ENCODE measurements around the gene LRRFIP1. TPM values are rescaled to one million over a fixed set of nuclear protein-coding genes. Genes with fewer than 3 reads are reported as not detected.
"Not testable (repeated sequence)": the region's sequence is repeated elsewhere in the genome, so short reads cannot be mapped to it uniquely, and the experiment has no call there.

Gene LRRFIP1
- total RNA-seq, 1 experiment from 2014 or later, result 38.1 TPM

- in situ Hi-C loops (cut with HindIII; ENCODE audit: low pct_unique_long_range_greater_than_20kb, low sequenced_read_pairs), result no loop called here
- no peak for DNase-seq (ENCODE audit: low read depth, low spot score)
Observed at GRCh38 chr2:237649541-237650454, 22.4 kb downstream of the LRRFIP1 start.

DNA sequence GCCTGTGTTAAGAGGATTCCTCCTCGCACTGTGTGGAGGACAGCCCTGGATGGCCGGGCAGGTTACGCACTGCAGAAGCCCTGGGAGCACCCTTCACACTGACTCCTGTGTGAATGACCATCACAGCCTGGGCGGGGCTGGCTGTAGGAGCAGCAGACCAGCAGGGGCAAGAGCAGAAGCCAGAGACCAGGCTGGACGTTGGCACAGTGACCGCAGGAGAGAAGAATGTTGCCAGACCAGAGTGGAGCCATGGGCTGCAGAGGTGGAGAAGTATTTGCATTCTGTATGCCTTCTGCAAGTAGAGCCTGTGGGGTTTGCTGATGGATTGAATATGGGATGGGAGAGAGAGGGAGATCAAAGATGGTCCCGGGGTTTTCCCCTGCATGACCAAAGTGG, 23.1 kb downstream of the LRRFIP1 start:
- no peak for DNase-seq (ENCODE audit: low read depth, low spot score)
- in situ Hi-C loops (cut with HindIII; ENCODE audit: low pct_unique_long_range_greater_than_20kb, low sequenced_read_pairs), result no loop called here

- in situ Hi-C loops (cut with HindIII; ENCODE audit: low pct_unique_long_range_greater_than_20kb, low sequenced_read_pairs), result no loop called here
Observed at GRCh38 chr2:237651761-237652160, 24.4 kb downstream of the LRRFIP1 start.

DNA sequence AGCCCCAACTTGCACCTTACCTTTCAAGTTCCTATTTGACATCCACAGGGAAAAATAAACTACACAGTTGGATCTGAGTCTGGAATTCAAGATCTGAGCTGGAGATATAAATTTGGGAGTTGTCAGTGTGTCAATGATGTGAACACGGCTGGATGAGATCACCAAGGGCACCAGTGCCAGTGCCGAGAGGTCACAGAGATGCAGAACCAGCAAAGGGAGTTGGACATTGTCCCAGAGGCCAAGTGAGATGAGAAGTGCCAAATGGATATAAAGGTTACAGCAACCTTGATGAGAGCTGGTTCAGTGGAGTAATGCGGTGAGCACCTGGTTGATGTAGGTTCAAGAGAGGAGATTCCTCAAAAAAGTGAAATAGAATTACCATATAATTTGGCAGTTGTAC, 24.8 kb downstream of the LRRFIP1 start:
- in situ Hi-C loops (cut with HindIII; ENCODE audit: low pct_unique_long_range_greater_than_20kb, low sequenced_read_pairs), result no loop called here
- no peak for DNase-seq (ENCODE audit: low read depth, low spot score)

More at GRCh38 chr2:237651761-237652160, 24.4 kb downstream of the LRRFIP1 start:
- no peak for DNase-seq (ENCODE audit: low read depth, low spot score)

- in situ Hi-C loops (cut with HindIII; ENCODE audit: low pct_unique_long_range_greater_than_20kb, low sequenced_read_pairs), result no loop called here
- DNase-seq (ENCODE audit: low read depth, low spot score), result no peak
Observed at GRCh38 chr2:237652854-237653253, 25.5 kb downstream of the LRRFIP1 start.

DNA sequence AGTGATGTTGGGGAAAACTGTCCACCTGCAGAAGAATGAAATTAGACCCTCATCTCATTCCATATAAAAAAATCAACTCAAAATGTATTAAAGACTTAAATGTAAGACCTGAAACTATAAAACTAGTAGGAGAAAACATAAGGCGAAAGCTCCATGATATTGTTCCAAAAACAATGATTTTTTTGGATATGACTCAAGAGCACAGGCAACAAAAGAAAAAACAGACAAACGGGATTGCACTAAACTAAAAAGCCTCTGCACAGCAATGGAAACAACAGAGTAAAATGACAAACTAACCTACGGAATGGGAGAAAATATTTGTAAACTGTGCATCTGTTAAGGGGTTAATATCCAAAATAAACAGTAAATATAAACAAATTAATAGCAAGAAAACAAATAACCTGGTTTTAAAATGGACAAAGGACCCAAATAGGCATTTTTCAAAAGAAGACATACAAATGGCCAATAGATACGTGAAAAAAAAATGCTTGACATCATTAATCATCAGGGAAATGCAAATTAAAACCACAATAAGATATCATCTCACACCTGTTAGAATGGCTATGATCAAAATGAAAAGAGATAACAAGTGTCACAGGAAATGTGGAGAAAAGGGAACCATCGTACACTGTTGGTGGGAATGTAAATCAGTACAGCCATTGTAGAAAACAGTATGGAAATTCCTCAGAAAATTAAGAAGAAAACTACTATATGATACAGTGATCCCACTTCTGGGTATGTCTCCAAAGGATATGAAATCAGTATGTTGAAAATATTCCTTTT, 26.6 kb downstream of the LRRFIP1 start:
- in situ Hi-C loops (cut with HindIII; ENCODE audit: low pct_unique_long_range_greater_than_20kb, low sequenced_read_pairs), result no loop called here
- no peak for DNase-seq (ENCODE audit: low read depth, low spot score)

DNA sequence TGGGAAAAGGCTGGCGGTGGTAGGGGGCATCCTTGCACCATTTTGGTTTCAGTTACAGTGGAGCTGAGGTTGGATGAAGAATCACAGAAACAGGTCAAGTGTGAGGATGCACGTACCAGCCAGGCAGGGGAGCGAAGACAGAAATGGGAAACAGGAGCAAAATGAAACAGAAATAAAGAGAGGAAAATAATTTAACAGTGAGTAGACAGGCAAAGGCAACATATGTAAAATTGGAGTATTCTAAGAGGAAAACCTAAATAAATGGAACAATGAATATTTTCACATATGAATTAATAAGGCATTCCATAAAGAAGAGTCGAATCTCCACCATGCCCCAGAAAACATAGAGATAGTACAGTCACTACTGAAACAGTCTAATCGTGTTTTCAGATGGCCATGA, 29.7 kb downstream of the LRRFIP1 start:
- DNase-seq (ENCODE audit: low read depth, low spot score), result no peak
- in situ Hi-C loops (cut with HindIII; ENCODE audit: low pct_unique_long_range_greater_than_20kb, low sequenced_read_pairs), result no loop called here

DNA sequence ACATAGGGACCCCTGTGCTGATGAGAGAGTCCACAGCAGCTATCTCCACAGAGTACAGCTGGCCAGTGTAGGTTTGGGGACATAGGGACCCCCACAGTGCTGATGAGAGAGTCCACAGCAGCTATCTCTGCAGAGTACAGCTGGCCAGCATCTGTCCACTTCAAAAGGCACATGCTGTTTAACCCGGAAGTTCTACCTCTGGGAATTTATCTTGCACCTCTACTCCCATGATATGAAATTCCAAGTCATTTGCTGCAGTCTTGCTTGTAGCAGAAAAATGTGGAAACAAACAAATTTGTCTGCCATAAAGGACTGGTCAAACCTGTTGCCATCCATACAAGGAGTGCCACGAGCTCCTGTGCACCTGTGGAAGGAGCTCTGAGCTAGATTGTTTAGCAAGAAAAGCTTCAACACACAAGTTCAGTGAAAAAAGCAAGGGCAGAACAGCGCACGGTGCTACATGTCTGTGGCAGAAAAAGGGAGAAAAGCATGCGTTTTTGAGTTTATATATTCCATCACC, 33.1 kb downstream of the LRRFIP1 start:
- DNase-seq (ENCODE audit: low read depth, low spot score), result no peak
- in situ Hi-C loops (cut with HindIII; ENCODE audit: low pct_unique_long_range_greater_than_20kb, low sequenced_read_pairs), result no loop called here

DNA sequence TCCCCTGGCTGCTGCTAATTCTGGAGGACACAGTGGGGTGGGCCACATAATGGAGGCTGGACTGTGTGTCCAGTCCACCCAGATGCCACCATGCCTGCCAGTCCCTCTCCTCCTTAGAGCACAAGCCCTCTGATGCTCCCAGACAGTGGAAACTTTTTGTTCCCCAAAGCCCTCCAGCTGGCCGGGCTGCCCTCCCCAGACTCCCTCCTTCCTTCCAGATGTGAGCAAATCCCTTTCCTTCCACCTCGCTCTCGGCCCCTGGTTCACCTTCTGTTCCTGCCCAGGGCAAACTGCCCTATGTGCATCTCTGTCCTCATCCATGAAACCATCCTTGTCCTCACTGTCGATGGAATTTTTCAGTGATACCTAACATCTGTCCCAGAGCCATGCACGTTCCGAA, 33.9 kb downstream of the LRRFIP1 start:
- DNase-seq (ENCODE audit: low read depth, low spot score), result no peak
- in situ Hi-C loops (cut with HindIII; ENCODE audit: low pct_unique_long_range_greater_than_20kb, low sequenced_read_pairs), result no loop called here

DNA sequence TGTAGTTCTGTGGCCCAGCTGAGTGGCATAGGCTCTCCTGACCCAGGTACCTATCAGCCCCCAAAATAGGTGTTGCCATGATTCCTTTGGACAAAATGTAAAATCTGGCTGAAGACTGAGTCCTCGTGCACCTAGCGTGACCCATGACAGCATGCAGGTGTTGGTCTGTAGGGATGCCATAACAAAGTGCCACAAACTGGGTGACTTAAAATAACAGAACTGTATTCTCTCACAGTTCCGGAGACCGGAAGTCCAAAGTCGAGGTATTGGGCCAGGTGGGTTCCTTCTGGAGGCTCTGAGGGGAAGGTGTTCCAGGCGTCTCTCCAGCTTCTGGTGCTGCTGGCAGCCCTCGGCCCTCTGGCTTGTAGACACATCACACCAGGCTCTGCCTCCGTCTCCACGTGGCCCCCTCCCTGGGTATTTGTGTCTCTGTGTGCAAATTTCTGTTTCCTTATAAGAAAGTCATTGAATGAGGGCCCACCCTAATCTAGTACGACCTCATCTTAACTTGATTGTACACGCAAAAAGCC, 34.5 kb downstream of the LRRFIP1 start:
- in situ Hi-C loops (cut with HindIII; ENCODE audit: low pct_unique_long_range_greater_than_20kb, low sequenced_read_pairs), result no loop called here
- no peak for DNase-seq (ENCODE audit: low read depth, low spot score)

GRCh38 chr2:237662671-237663093, 35.3 kb downstream of the LRRFIP1 start:
- in situ Hi-C loops (cut with HindIII; ENCODE audit: low pct_unique_long_range_greater_than_20kb, low sequenced_read_pairs), result no loop called here
- DNase-seq (ENCODE audit: low read depth, low spot score), result peak; percentile 28

DNA sequence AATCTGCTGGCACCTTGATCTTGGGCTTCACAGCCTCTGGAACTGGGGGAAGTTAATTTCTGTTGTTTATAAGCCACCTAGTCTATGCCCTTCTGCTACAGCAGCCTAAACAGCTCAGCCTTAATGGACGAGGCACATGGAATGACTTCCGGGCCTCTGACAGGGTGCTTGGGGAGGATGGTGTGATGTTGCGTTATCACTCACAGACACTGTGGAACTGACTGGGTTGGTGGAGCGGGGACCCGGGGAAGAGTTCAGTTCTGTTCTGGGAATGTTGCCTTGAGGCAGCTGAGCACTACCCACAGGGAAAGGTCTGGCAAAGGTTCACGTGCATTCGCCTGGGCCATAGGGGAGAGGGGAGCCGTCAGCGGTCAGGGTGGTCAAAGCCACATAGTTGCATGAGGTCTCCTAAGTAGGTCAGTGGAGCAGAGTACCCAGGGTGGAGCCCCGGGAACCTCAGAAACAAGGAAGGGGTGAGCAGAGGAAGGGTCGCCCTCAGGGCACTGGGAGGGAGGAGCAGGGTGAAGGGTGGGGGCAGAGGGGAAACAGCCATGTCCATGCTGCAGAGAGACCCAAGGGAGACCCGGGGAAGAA, 36.2 kb downstream of the LRRFIP1 start:
- in situ Hi-C loops (cut with HindIII; ENCODE audit: low pct_unique_long_range_greater_than_20kb, low sequenced_read_pairs), result no loop called here
- DNase-seq (ENCODE audit: low read depth, low spot score), result no peak

DNA sequence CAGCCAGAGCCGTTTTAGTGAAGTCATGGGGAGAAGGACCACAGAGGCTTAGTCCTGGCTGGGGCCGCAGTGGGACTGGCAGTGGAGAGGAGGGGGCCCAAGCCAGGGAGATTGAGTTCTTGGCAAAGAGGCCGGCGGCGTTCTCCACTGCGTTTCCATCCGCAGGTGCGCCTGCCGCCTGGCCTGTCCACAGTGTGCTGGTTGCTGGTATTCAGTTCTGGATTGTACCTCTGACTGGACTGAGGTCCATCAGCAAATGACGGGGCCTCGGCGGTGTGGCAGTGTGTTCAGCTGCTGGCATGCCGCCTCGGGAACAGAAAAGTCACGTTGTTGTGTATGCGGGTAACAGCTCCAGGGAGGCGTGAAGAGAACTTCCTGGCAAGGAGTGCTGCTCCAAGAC, 36.8 kb downstream of the LRRFIP1 start:
- no peak for DNase-seq (ENCODE audit: low read depth, low spot score)
- in situ Hi-C loops (cut with HindIII; ENCODE audit: low pct_unique_long_range_greater_than_20kb, low sequenced_read_pairs), result no loop called here

DNA sequence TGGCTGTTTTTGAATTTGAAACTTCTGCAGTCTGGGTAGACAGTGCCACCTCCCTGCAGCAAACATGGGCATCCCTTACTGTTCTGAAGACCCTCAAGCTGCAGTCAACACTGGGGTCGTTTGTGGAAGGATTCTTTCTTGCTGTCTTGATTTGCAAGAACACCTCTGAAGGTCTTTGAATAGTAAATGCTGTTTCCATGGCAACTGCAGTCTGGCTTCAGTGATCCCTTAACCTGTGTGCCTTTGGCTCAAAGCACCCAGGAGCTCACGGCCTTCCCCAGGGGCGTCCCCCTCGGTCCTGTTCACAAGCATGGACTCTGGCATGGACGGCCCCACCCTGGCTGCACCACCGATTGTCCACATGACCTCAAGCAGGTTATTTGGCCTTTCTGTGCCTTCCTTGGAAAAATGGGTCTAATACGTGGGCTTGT, 38.3 kb downstream of the LRRFIP1 start:
- in situ Hi-C loops (cut with HindIII; ENCODE audit: low pct_unique_long_range_greater_than_20kb, low sequenced_read_pairs), result no loop called here
- DNase-seq (ENCODE audit: low read depth, low spot score), result peak; percentile 10

DNA sequence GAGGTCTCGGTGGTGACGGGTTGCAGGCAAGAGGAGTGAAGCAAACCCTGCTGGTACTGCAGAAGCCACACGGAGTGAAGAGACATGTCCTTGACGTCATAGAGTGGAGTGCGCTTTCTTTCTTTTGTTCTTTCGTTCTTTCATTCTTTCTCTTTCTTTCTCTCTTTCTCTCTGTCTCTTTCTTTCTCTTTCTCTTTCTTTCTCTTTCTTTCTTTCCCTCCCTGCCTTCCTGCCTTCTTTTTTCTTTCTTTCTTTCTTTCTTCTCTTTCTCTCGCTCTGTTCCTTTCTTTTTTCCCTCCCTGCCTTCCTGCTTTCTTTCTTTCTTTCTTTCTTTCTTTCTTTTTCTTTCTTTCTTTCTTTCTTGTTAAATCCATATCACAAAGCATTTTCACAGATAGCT, 39.2 kb downstream of the LRRFIP1 start:
- in situ Hi-C loops (cut with HindIII; ENCODE audit: low pct_unique_long_range_greater_than_20kb, low sequenced_read_pairs), result no loop called here
- DNase-seq (ENCODE audit: low read depth, low spot score), result no peak

GRCh38 chr2:237667050-237667576, 39.7 kb downstream of the LRRFIP1 start:
- DNase-seq (ENCODE audit: low read depth, low spot score); in situ Hi-C loops (cut with HindIII; ENCODE audit: low pct_unique_long_range_greater_than_20kb, low sequenced_read_pairs): not testable (repeated sequence)

- in situ Hi-C loops (cut with HindIII; ENCODE audit: low pct_unique_long_range_greater_than_20kb, low sequenced_read_pairs), result no loop called here
Observed at GRCh38 chr2:237667893-237668292, 40.5 kb downstream of the LRRFIP1 start.

DNA sequence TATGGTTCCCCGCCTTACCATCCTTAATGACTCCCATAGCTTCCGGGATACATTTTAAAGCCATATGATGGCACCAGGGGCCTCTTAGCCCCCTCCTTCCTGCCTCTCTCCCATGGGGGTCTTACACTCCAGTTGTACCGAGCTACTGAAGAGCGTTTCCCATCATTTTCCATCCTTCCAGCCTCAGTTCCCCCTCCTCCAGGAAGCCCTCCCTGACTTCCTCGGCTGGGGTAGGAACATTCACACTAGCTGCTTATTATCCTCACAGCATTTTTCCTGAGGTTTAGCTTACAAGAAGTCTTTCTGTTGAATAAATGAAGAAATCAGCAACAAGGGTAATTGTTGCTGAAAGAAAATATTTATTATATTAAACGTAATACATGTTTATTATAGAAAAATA, 41.1 kb downstream of the LRRFIP1 start:
- no peak for DNase-seq (ENCODE audit: low read depth, low spot score)
- in situ Hi-C loops (cut with HindIII; ENCODE audit: low pct_unique_long_range_greater_than_20kb, low sequenced_read_pairs), result no loop called here

More at GRCh38 chr2:237667893-237668292, 40.5 kb downstream of the LRRFIP1 start:
- DNase-seq (ENCODE audit: low read depth, low spot score), result no peak

All from SK-MEL-5 (cell line).